ENCODE results near the gene MYH9. TPM values are rescaled to one million over a fixed set of nuclear protein-coding genes. Genes with fewer than 3 reads are reported as not detected.

MYH9 gene
- total RNA-seq, 6 experiments from 2014 or later = 881 to 1,084 (median 937) TPM

DNA sequence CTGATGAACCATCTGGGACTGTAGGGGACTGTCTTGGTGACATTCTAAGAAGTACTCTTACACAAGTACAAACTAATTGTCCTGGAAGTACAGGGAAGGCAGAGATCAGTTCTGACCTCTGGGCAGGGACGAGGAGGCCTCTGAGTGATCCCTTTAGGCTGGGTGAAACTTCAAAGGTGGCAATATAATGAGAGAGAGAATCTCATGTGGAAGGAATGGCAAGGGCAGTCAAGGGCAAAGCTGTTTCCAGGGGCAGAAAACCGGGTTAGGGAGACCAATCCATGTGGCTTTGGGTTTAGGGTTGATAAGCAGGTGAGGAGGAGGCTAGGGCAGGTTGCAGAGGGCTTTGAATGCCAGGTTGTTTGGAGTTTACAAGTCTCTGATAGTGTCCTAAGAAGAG, 21.3 kb upstream of the MYH9 start:
- no peak for DNase-seq
- Mint-ChIP-seq H3K36me3 (ENCODE audit: low read depth) (no peaks in the 10 kb centered on the region), H3K4me1 (ENCODE audit: low read depth) (peaks cover 24% of the 10 kb centered on the region), H3K27me3 (ENCODE audit: insufficient read depth) (no peaks in the 10 kb centered on the region), H3K9me3 (no peaks in the 10 kb centered on the region), H3K4me3 (no peak overlapping the region), H3K27ac (no peak overlapping the region)
- TF ChIP-seq, protein P1, sequence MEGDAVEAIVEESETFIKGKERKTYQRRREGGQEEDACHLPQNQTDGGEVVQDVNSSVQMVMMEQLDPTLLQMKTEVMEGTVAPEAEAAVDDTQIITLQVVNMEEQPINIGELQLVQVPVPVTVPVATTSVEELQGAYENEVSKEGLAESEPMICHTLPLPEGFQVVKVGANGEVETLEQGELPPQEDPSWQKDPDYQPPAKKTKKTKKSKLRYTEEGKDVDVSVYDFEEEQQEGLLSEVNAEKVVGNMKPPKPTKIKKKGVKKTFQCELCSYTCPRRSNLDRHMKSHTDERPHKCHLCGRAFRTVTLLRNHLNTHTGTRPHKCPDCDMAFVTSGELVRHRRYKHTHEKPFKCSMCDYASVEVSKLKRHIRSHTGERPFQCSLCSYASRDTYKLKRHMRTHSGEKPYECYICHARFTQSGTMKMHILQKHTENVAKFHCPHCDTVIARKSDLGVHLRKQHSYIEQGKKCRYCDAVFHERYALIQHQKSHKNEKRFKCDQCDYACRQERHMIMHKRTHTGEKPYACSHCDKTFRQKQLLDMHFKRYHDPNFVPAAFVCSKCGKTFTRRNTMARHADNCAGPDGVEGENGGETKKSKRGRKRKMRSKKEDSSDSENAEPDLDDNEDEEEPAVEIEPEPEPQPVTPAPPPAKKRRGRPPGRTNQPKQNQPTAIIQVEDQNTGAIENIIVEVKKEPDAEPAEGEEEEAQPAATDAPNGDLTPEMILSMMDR (IDR thresholded peaks at IDR 0.05) = no peak

DNA sequence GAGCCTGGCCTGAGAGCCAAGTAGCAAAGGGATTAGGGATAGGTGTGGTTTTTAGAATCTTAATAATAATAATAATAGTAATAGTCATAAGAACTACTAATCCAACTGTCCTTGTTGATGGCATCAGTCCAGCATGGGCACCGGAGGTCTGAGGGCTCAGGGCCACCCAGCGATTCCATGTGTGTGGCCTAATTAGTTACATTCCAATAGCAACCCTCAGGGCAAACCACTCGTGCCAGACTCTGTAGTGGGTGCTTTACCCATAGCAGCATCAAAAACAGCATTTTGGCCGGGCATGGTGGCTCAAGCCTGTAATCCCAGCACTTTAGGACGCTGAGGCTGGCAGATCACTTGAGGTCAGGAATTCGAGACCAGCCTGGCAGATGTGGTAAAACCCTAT, 19.0 kb upstream of the MYH9 start:
- TF ChIP-seq, protein P1 (IDR thresholded peaks at IDR 0.05) = no peak
- H3K4me1 Mint-ChIP-seq (ENCODE audit: low read depth) = peaks cover 17% of the 10 kb centered on the region
- no peaks in the 10 kb centered on the region for H3K9me3 Mint-ChIP-seq
- no peaks in the 10 kb centered on the region for H3K36me3 Mint-ChIP-seq (ENCODE audit: low read depth)
- no peak for DNase-seq
- no peak overlapping the region for H3K4me3 Mint-ChIP-seq
- no peaks in the 10 kb centered on the region for H3K27me3 Mint-ChIP-seq (ENCODE audit: insufficient read depth)
- no peak overlapping the region for H3K27ac Mint-ChIP-seq

DNA sequence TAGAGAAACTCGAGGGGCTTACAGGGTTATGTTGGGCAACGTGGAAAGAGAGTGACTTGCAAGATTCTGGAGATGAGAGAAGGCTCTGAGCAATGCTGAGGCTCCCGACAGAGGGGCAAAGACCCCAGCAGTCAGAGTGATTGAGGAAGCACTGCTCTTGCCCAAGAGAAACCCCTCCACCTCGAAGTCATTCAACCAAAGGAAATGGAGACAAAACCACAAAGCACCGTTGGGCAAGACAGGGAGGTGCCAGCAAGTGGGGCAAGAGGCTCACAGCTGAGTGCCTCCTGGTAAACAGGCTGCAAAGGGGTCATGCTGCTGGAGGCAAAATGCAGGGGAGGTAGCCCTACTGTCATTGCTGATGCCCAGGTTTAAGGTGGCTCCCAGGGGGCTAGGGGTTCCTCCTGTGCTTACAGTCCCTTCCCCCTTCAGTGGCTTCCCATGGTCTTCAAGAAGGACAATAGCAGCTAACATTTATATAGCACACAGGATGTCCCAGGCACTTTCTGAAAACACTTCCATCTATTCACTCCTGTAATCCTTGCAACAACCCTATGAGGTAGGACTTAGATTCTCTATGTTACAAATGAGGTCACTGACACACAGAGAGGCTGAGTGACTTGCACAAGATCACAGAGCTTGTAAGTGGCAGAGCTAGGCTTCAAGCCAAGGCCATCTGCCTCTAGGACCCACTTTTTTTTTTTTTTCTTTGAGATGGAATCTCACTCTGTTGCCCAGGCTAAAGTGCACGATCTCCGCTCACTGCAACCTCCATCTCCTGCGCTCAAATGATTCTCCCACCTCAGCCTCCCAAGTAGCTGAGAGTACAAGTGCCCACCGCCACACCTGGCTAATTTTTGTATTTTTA, 18.1 kb upstream of the MYH9 start:
- Mint-ChIP-seq H3K9me3 (no peaks in the 10 kb centered on the region), H3K4me3 (no peak overlapping the region), H3K4me1 (ENCODE audit: low read depth) (peaks cover 17% of the 10 kb centered on the region), H3K36me3 (ENCODE audit: low read depth) (no peaks in the 10 kb centered on the region), H3K27me3 (ENCODE audit: insufficient read depth) (no peaks in the 10 kb centered on the region), H3K27ac (peak overlapping the region; percentile 58)
- DNase-seq = no peak
- TF ChIP-seq, protein P1 (IDR thresholded peaks at IDR 0.05) = no peak

DNA sequence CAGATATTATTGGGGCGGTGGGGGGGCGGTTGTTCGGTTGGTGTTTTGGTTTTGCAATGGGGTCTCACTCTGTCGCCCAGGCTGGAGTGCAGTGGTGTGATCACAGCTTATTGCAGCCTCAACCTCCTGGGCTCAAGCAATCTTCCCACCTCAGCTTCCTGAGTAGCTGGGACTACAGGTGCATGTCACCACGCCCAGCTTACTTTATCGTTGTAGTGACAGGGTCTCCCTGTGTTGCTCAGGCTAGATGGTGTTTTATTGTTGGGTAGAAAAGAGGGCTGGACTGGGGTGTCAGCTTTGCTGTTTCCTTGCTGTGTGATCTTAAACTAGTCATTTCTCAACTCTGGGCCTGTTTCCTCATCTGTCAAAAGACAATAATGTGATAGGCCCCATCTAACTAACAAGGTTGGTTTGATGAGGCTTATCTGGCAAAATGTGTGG, 17.5 kb upstream of the MYH9 start:
- TF ChIP-seq, protein P1 (IDR thresholded peaks at IDR 0.05) = no peak
- H3K36me3 Mint-ChIP-seq (ENCODE audit: low read depth) = no peaks in the 10 kb centered on the region
- DNase-seq = no peak
- no peaks in the 10 kb centered on the region for H3K27me3 Mint-ChIP-seq (ENCODE audit: insufficient read depth)
- H3K4me1 Mint-ChIP-seq (ENCODE audit: low read depth) = peaks cover 17% of the 10 kb centered on the region
- H3K9me3 Mint-ChIP-seq = no peaks in the 10 kb centered on the region
- H3K27ac Mint-ChIP-seq = peak overlapping the region; percentile 58
- H3K4me3 Mint-ChIP-seq = no peak overlapping the region

DNA sequence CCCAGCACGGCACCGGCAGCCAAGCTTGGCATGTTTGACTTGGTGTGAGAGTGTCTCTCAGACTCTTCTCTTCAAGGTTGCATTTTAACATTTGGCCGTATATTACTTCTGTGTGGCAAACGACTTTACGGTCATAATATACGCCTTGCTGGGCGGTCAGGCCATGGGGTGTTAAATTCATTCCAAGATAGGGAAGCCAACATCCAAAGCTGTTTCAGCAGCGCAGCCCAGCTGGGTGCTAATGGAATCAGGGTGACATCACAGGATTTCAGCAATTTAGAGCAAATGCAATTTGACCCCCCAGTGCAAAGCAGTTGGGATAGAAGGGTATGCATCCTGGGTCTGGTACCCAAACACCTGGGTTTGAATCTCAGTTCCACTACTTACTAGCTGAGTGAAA, 16.7 kb upstream of the MYH9 start:
- DNase-seq = no peak
- Mint-ChIP-seq H3K36me3 (ENCODE audit: low read depth) (no peaks in the 10 kb centered on the region), H3K27me3 (ENCODE audit: insufficient read depth) (no peaks in the 10 kb centered on the region), H3K4me3 (no peak overlapping the region), H3K4me1 (ENCODE audit: low read depth) (peaks cover 20% of the 10 kb centered on the region), H3K9me3 (no peaks in the 10 kb centered on the region), H3K27ac (no peak overlapping the region)
- TF ChIP-seq, protein P1 (IDR thresholded peaks at IDR 0.05) = no peak
